Measurements from ENCODE around the gene LRP8.

The LRP8 gene

GRCh38 chr1:53267761-53268160 is 60.1 kb downstream of the LRP8 start:
- DNase-seq (ENCODE audit: extremely low read depth in 1 of 2, low read depth in 1 of 2), result no peak

DNA sequence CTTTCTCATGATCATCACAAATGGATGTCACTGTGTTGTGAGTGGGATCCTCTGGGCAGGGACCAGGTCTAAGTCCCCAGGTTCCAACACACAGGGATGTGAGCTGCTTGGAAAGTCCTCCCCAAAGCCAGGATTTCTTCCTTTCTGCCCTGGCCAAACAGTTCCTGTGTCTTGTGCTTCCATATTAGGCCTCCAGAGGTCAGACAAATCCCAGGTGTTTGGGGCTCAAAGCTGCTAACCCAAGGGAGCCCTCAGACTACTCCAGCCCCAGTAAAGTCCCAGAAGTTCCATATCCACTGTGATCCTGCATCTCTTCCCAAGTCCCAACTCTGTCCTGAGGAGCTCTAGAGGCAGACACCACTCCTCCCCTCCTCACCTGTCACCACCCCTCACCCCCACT is 61.8 kb downstream of the LRP8 start:
- no peak for DNase-seq (ENCODE audit: extremely low read depth in 1 of 2, low read depth in 1 of 2)

GRCh38 chr1:53265581-53265980 is 62.3 kb downstream of the LRP8 start:
- DNase-seq (ENCODE audit: extremely low read depth in 1 of 2, low read depth in 1 of 2), result no peak

DNA sequence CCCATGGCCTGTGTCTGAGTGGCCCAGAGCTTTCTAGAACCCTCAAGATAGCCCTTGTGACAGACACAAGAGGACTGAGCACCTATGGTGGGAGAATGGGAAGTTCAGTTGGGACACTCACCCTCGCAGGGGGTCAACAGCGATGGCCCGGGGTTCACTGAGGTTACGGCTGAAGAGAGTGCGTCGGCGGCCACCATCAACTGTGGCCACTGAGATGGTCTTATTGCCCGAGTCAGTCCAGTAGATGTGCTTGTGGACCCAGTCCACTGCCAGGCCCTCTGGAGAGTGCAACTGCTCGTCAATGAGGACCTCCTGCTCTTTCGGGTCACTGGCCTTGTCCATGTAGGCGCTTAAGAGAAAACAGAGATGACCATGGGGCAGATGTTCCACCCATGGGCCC is 63.8 kb downstream of the LRP8 start:
- no peak for DNase-seq (ENCODE audit: extremely low read depth in 1 of 2, low read depth in 1 of 2)

GRCh38 chr1:53262000-53262399 is 65.9 kb downstream of the LRP8 start:
- DNase-seq (ENCODE audit: extremely low read depth in 1 of 2, low read depth in 1 of 2), result no peak

DNA sequence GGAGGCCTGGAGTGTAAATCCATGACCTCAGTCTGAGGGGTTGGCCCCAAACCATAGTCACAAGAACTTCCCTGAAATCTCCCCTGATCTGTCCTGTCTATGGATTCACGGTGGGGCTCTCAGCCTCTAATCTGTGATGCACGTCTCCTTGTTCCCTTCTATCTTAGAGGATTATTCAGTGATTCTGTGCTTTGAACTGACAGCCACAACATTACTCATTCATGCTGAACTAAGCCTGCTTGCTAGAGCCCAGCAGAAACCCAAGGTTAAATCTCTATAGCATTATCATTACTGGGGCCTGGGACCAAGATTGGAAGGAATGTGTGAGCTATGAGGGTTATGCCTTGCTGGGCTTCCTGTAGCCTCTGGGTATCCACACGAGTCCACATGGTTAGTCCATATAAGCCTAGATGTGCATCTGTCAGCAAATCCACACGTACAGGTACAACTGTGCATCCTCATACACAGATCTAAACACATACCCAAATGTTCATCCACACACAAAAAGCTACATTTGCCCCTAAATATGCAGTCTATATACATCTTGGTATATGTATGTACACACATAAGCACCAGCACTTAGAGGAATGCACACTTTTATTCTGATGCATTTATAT is 67.1 kb downstream of the LRP8 start:
- DNase-seq (ENCODE audit: extremely low read depth in 1 of 2, low read depth in 1 of 2), result no peak

- DNase-seq (ENCODE audit: extremely low read depth in 1 of 2, low read depth in 1 of 2), result no peak
Measured at GRCh38 chr1:53259932-53260331, 67.9 kb downstream of the LRP8 start.

DNA sequence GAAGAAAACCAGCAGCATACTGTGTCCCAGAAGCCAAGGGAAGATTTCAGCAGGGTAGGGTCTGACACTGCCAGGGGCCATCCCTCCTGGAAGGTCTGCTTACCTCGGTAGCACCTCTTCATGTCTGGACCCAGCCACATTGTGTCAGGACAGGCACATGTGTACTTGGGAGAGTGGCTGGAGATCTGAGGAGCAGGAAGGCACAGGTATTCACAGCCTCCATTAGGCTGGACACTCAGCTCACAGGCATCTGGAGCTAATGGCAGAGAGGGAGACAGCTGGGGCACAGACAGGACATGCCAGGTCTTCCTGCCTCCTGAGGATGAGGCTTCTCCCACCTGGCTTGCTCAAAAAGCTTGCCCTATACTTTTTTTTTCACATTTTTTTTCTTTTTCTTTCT is 69.7 kb downstream of the LRP8 start:
- DNase-seq (ENCODE audit: extremely low read depth in 1 of 2, low read depth in 1 of 2), result no peak

- DNase-seq (ENCODE audit: extremely low read depth in 1 of 2, low read depth in 1 of 2), result no peak
Measured at GRCh38 chr1:53257454-53258081, 70.3 kb downstream of the LRP8 start.

DNA sequence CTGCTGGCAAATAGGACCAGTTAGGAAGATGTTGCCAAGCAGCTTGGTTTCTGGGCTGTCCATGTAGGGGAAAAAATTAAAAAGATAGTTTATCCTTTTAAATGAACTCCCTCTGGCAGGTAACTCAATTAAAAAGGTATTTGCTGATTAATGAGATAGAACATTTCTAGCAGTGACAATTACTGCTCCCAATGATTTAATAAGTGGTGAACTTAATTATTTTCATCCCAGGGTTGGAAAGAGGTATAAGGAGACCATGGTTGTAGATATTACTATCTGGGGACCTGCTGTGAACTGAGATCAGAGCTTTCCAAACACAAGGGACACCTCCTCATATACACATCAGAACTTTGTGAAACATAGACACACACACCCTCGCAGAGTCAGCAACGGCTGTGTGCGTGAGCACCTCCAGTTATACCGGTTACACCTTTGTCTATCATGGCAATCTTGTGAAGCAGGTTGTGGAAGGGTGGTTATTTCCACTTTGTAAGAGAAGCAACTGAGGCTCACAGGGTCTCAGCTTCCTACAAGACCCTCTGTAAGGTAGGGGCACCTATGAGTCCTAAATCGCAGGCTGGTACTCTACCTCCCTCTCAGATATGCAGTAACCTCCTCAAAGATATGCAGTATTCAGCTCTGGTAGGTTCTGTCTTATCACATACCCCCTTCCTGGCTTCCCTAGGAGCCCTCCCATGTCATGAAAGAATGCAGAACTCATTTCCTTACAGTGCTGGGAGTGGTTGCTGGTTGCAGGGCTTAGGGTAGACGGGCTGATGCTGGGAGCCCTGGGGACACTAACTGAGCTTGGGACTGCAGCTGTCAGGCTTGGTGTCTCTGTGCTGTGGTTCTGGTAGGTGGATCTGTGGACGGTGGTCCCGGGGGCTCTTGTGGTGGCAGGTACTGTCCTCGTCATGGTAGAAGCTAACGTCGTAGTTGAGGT is 71.1 kb downstream of the LRP8 start:
- no peak for DNase-seq (ENCODE audit: extremely low read depth in 1 of 2, low read depth in 1 of 2)

GRCh38 chr1:53255031-53255430 is 72.8 kb downstream of the LRP8 start:
- DNase-seq (ENCODE audit: extremely low read depth in 1 of 2, low read depth in 1 of 2), result no peak

- no peak for DNase-seq (ENCODE audit: extremely low read depth in 1 of 2, low read depth in 1 of 2)
Measured at GRCh38 chr1:53254011-53254640, 73.7 kb downstream of the LRP8 start.

- no peak for DNase-seq (ENCODE audit: extremely low read depth in 1 of 2, low read depth in 1 of 2)
Measured at GRCh38 chr1:53250325-53250724, 77.5 kb downstream of the LRP8 start.

DNA sequence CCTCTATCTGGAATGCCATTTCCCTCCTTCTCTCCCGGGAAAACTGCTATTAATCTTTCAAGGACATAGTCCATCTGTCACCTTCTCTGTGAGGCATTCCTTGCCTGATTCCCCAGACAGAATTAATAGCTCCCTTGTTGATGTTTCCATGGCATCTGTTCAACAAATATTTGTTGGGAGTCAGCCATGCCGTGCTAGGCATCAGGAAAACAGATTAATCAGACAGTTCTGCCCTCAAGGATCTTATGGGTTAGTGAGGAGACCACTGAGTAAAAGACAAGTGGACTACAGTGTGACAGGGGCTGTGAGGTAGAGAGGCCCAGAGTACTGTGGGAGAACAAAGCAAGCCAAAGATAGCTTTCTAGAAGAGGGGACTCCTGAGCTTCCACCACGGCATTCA is 78.2 kb downstream of the LRP8 start:
- DNase-seq (ENCODE audit: extremely low read depth in 1 of 2, low read depth in 1 of 2), result no peak

- no peak for DNase-seq (ENCODE audit: extremely low read depth in 1 of 2, low read depth in 1 of 2)
Measured at GRCh38 chr1:53246261-53247134, 81.4 kb downstream of the LRP8 start.

- no peak for DNase-seq (ENCODE audit: extremely low read depth in 1 of 2, low read depth in 1 of 2)
Measured at GRCh38 chr1:53244141-53244540, 83.7 kb downstream of the LRP8 start.

- no peak for DNase-seq (ENCODE audit: extremely low read depth in 1 of 2, low read depth in 1 of 2)
Measured at GRCh38 chr1:53242381-53242780, 85.5 kb downstream of the LRP8 start.

GRCh38 chr1:53241828-53242227 is 86.0 kb downstream of the LRP8 start:
- no peak for DNase-seq (ENCODE audit: extremely low read depth in 1 of 2, low read depth in 1 of 2)

GRCh38 chr1:53238197-53239155 is 89.4 kb downstream of the LRP8 start, which contains the start of gene MAGOH:
Gene MAGOH (minus strand): TSS chr1:53238518. CDS start chr1:53238448, 70 bp downstream.
- DNase-seq (ENCODE audit: extremely low read depth in 1 of 2, low read depth in 1 of 2), result peak; percentile 85 to 94

Measured in activated CD8-positive, alpha-beta memory T cell treated with anti-CD3 and anti-CD28 coated beads for 1 hour (primary cell).